ENCODE results near the gene POU2AF3.
"Not testable (repeated sequence)": the region's sequence is repeated elsewhere in the genome, so short reads cannot be mapped to it uniquely, and the experiment has no call there.

Gene POU2AF3

DNA sequence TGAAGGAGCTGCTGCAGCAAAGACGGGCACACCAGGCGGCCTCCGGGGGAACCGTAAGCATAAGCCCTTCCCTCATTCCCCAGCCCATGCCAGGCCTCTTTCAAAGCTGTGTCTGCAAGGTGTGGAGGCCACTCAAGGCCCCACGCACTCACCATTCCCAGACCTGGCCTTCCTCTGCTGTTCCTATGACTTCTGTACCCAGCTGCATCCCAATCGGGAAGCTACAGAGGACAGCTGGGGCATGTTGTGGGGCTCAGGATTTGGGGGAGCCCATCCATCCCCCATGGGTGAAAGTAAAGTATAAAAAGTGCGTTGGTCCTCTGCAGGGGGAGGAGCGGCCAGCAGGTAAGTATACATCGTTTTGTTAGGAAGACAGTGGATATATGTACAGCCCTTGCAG is 2.2 kb downstream of the POU2AF3 start:
- in situ Hi-C loops (cut with MboI; ENCODE audit: low sequenced_read_pairs), result no loop called here

- in situ Hi-C loops (cut with MboI; ENCODE audit: low sequenced_read_pairs), result no loop called here
Observed at GRCh38 chr11:111301004-111301841, 2.9 kb downstream of the POU2AF3 start.

DNA sequence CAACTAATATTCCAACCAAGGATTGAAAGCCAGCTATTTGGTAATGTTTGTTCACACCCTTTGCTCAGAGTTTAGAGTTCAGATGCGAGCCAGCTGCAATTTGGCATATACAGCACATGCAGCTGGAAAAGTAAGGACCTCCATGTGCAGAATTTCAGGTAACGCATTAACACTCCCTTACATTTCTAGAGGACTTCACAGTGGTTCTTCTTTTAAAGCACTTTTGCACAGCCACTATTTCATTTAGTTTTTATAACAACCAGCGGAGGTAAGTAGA is 3.4 kb downstream of the POU2AF3 start:
- in situ Hi-C loops (cut with MboI; ENCODE audit: low sequenced_read_pairs), result no loop called here

- in situ Hi-C loops (cut with MboI; ENCODE audit: low sequenced_read_pairs), result no loop called here
Observed at GRCh38 chr11:111302298-111302697, 4.0 kb downstream of the POU2AF3 start.

DNA sequence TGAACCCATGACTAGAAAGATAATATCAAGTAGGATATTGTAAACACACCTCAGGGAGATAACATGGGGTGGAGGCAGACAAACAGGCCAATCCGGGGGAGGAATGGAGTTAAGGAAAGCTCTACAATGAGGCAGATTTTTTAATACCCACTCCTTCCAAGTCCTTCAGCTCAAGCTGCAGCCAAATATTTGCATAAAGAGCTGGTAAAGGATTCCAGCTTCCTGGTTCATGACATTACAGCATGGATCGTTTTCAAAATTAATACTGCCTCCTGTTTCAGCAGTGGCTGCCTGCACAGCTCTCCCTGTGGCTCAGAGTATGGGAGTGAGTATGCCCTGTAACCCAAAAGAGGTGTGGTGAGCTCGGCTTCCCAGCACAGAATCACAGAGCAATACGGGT is 5.1 kb downstream of the POU2AF3 start:
- in situ Hi-C loops (cut with MboI; ENCODE audit: low sequenced_read_pairs), result no loop called here

DNA sequence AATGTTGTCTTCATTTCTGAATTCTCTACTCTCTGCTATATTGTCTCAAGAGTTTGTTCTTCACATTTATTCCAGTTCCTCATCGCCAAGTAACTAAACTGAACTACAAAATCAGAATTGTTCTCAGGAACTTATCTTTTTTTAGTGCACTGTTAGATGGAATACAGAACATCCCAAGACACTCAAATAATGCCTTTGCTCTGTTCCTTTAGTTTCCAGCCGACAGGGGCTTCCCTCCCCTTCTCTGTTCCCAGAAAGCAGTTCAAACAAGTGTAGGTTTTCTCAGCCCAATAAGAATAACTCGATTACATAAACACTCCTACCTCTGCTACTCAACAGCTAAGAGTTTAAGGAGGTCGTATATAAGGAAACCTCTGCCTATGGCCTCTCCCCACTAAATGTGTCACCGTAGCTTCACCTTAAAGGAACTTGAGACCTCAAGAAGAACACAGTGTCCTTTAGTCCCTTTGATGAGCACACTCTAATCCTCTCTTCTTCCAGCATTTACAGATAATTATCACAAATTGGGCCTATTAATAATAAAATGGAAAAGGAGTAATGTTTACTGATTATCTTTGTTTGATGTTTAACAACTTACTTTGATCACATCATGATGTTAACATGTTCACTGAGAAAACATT is 6.9 kb downstream of the POU2AF3 start:
- in situ Hi-C loops (cut with MboI; ENCODE audit: low sequenced_read_pairs), result no loop called here

DNA sequence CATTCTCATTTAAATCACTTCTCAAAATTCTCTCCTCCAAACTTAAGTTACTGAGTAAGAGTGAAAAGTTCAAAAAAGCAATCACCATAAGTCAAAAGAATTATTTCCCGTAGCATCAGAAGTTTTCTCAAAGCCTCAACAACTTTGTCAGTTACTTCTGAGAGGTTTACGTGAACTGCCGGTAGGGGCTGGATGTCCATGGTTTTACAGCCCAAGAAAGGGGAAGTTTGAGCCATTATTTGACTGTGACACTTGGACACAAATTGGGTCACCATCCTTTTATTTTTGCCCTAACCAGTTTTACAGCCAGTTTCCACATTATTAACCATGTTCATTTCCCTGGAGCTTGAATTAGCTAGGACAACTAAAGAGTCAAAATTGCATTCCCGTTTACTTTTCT is 7.5 kb downstream of the POU2AF3 start:
- in situ Hi-C loops (cut with MboI; ENCODE audit: low sequenced_read_pairs), result no loop called here

GRCh38 chr11:111306321-111306720 is 8.0 kb downstream of the POU2AF3 start:
- in situ Hi-C loops (cut with MboI; ENCODE audit: low sequenced_read_pairs), result no loop called here

GRCh38 chr11:111307472-111308108 is 9.2 kb downstream of the POU2AF3 start:
- in situ Hi-C loops (cut with MboI; ENCODE audit: low sequenced_read_pairs), result no loop called here

GRCh38 chr11:111308140-111308539 is 9.8 kb downstream of the POU2AF3 start:
- in situ Hi-C loops (cut with MboI; ENCODE audit: low sequenced_read_pairs), result no loop called here

DNA sequence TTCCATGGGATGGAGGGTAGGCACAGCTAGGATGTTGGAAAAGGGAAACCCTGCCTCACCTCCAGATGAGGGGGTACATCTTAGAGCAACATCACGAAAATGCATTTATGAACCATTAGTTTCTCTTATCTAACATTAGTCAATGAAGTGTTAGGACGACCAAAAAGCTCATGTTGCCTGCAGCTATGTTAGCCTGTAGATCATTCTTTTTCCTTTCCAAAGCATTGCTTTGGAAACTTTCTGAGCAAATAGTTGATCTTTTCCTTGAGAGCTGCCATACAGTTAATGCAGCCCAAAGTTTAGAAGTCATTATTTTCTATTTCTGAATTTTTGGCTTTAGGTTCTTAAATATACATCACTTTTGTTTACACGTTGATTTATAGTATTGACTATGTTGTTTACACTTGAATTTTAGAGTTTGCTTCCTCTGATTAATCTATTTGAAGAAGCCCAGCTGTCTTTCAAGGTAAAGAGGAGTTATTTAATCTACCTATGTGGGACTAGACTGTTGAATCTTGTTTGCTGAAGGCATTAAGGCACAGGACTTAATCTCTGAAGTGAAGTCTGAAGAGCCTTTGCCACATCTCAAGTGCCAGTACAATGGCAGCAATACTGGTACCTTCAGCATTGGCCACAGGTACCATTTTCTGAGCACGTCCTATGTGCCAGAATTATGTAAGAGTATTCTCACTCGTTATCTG is 11.0 kb downstream of the POU2AF3 start:
- in situ Hi-C loops (cut with MboI; ENCODE audit: low sequenced_read_pairs), result no loop called here

GRCh38 chr11:111310088-111310487 is 11.7 kb downstream of the POU2AF3 start:
- in situ Hi-C loops (cut with MboI; ENCODE audit: low sequenced_read_pairs), result no loop called here

DNA sequence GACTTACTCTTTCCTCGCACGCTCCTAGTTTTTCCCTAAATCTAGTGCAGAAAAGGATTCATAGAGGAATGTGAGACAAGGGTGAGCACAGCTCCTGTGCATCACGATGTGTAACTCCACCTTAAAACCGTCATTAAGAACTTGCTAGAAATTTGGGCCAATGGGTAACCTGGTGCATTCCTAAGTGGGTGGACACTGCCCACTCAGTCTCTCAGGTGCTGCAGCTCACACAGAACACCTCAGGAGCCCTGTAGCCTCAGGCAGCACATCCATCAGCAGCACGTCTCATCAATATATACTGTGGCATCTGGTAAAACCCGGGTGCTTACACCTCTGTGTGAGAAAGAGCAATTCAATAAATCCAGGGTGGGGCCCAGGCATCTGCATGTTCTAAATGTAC is 12.4 kb downstream of the POU2AF3 start:
- in situ Hi-C loops (cut with MboI; ENCODE audit: low sequenced_read_pairs), result no loop called here

- in situ Hi-C loops (cut with MboI; ENCODE audit: low sequenced_read_pairs), result no loop called here
Observed at GRCh38 chr11:111312076-111312475, 13.7 kb downstream of the POU2AF3 start.

DNA sequence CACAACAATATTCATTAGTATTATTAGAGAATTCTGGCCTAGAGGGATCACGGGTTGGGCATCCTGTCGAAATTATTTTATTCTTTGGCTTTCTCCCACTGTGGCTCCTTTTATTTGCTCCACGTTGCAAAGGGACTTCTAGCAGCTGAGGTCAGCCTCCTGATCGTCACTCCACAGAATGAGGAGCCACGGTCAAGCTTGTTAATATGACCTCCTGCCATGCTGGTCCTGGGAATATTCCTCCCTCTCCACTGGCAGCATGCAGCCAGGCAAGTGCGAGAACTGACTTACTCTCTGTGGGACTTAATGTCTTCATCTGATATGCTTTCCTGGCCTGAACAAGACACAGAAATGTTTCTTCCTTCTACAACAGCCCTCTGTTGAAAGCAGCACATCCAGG is 20.9 kb downstream of the POU2AF3 start:
- in situ Hi-C loops (cut with MboI; ENCODE audit: low sequenced_read_pairs), result no loop called here

DNA sequence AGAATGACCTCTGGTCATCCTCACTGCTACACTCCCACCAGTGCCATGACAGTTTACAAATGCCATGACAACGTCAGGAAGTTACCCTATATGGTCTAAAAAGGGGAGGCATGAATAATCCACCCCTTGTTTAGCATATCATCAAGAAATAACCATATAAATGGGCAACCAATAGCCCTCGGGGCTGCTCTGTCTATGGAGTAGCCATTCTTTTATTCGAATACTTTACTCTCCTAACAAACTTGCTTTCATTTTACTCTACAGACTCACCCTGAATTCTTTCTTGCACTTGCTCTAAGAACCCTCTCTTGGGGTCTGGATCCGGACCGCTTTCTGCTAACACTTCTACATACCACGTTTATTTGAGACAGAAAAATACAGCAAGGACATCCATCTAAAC is 21.9 kb downstream of the POU2AF3 start:
- in situ Hi-C loops (cut with MboI; ENCODE audit: low sequenced_read_pairs), result not testable (repeated sequence)

DNA sequence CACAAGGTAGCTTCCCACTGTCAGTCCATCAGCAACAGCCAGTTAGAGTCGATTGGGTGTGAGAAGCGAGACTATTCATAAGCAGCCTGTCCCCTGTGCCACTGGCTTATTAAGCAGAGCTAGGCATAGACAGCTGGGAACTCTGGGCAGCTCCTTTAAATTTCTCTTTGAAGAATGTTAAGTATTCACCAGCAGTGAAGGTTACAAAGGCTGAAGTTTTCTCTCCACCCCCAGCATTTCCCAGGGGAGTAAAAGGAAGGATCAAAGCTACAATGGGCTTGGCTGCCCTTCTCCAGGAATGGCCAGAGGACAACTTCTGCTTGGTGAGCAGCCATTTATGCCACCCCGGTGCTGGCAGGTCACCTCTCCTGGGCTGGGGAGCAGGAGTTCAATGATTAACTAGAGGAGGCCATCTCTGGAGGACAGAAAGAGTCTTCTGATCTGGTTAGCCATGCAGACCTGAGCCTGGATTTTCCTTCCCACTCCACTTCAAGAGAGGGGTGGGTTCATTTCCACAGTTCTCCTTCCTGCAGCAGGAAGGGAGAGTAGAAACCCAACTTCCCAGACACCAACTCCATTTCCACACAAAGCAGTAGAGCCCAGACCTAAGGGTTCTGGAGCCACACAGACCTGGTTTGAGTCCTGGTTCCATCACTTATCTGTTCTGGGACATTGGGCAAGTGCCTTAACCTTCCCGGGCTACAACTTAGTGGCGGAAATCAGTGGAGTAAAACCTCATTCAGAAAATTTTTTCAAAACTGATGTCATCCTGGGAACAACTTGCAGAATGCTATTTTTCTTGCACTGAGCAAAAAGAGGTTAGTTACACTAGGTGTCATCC is 22.6 kb downstream of the POU2AF3 start:
- in situ Hi-C loops (cut with MboI; ENCODE audit: low sequenced_read_pairs), result no loop called here

DNA sequence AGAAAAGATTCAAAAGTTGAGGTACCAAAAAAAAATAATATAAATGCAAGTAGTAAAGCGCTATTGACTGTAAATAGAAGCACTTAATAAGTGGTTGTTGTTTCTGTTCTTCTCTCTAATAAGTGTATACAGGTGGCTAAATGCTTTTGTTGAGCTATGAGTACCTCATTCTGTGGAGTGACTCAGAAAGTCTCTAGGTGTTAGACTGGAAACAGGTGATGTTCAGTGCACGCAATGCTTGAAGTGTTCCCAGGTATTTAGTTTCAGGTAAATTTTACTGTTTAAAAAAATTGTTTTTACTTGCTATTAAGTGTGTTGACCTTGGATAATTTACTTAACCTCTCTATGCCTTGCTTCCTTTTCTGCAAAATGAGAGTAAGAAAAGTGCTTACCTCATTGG is 24.2 kb downstream of the POU2AF3 start:
- in situ Hi-C loops (cut with MboI; ENCODE audit: low sequenced_read_pairs), result no loop called here

- in situ Hi-C loops (cut with MboI; ENCODE audit: low sequenced_read_pairs), result no loop called here
Observed at GRCh38 chr11:111324277-111324720, 26.0 kb downstream of the POU2AF3 start.

GRCh38 chr11:111325259-111325658 is 26.9 kb downstream of the POU2AF3 start:
- in situ Hi-C loops (cut with MboI; ENCODE audit: low sequenced_read_pairs), result no loop called here

DNA sequence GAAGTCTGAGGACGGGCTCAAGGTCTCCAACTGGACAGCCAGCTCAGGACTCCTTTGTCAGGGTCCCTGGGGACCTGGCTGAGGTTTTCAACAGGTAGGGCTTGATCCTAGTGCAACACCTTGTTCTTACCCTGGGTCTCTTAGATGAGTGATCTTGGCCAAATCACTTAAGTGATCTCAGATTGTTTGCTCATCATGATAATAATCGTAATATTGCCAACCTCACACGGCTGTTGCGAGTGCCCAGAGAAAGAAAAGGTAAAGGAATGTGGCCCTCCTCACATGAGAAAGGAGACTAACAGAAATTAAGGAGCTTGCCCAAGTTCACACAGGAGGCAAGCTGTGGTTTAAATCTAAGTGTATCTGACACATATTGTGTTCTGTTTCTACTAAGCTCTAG is 28.5 kb downstream of the POU2AF3 start:
- in situ Hi-C loops (cut with MboI; ENCODE audit: low sequenced_read_pairs), result no loop called here
